Measurements from ENCODE around the gene ITIH4. TPM values are rescaled to one million over a fixed set of nuclear protein-coding genes. Genes with fewer than 3 reads are reported as not detected.

ITIH4 gene
- total and polyA plus RNA-seq, 9 of the 15 experiments (the other 6 are each of a cell fraction or from before 2014, with no cell fraction given), result 0.09 to 0.62 (median 0.20) TPM; not detected in 6

GRCh38 chr3:52816199-52816598 is 14.3 kb downstream of the ITIH4 start:
- peaks cover 0 to 54% of the 10 kb centered on the region in 2 experiments; a peak in 3 of 5 replicates for H3K27me3 ChIP-seq (ENCODE audit: control insufficient read depth in 2 of 2, insufficient read depth in 2 of 2, low read length in 2 of 2)
- no peak overlapping the region for H2AFZ ChIP-seq (ENCODE audit: low read depth, low read length)
- H3K9me3 ChIP-seq (replicated peaks; ENCODE audit: control insufficient read depth, insufficient read depth, low read depth, low read length), result no peaks in the 10 kb centered on the region
- in situ Hi-C loops (cut with MboI), result no loop called here
- no peak overlapping the region for H3K9ac ChIP-seq (ENCODE audit: insufficient read depth in 1 of 2, low read depth in 2 of 2, low read length in 2 of 2)
- no peaks in the 10 kb centered on the region for H3K36me3 ChIP-seq (ENCODE audit: control insufficient read depth, insufficient read depth, low read length)
- 3% methylated on average over 4 of the region's 6 CpGs for WGBS (ENCODE audit: insufficient coverage, low coverage, missing lambda C conversion rate)
- no peak overlapping the region for H3K27ac ChIP-seq (ENCODE audit: extremely low read depth, low read depth, low read length)
- no peaks in the 10 kb centered on the region for H3K9me1 ChIP-seq (ENCODE audit: control insufficient read depth, insufficient read depth, low read length)
- TF ChIP-seq KAT7 (CRISPR knock-in tag; IDR thresholded peaks at IDR 0.05; ENCODE audit: borderline replicate concordance), result no peak
- TF ChIP-seq LARP7 (IDR thresholded peaks at IDR 0.05), result no peak
- TF ChIP-seq PBX2 (CRISPR knock-in tag; IDR thresholded peaks at IDR 0.05; ENCODE audit: low read depth), result no peak
- no peak for TF ChIP-seq PBX2 (tag; conservative IDR thresholded peaks at IDR 0.05; ENCODE audit: low read depth)
- TF ChIP-seq CBX2 (IDR thresholded peaks at IDR 0.05; ENCODE audit: insufficient read depth, low read length, poor library complexity, severe bottlenecking), result no peak
- TF ChIP-seq RNF219 (CRISPR knock-in tag; IDR thresholded peaks at IDR 0.05), result no peak
- TF ChIP-seq ZNF316 (IDR thresholded peaks at IDR 0.05), result no peak
- no peak for TF ChIP-seq U2AF2 (optimal IDR thresholded peaks at IDR 0.05; ENCODE audit: low read depth, low read length)
- no peak for TF ChIP-seq POU5F1 (IDR thresholded peaks at IDR 0.05; ENCODE audit: borderline replicate concordance, low read depth, low read length, partially characterized antibody)
- TF ChIP-seq ETS1 (conservative IDR thresholded peaks at IDR 0.05; ENCODE audit: control insufficient read depth, low read depth, low read length), result no peak
- TF ChIP-seq RBM17 (IDR thresholded peaks at IDR 0.05; ENCODE audit: borderline replicate concordance, low read depth, low read length), result no peak
- no peak for TF ChIP-seq ZNF644 (tag; IDR thresholded peaks at IDR 0.05; ENCODE audit: low read depth)
- TF ChIP-seq MAFG (tag; conservative IDR thresholded peaks at IDR 0.05), result no peak
- TF ChIP-seq CC2D1A (IDR thresholded peaks at IDR 0.05), result no peak
- DNase-seq (ENCODE audit: extremely low read depth in 1 of 4, low spot score in 3 of 4) (no peak), ATAC-seq (no peak), FAIRE-seq (no peak)
- intact Hi-C loops (cut with micrococcal nuclease), result no loop called here
- no peaks in the 10 kb centered on the region for H4K20me1 ChIP-seq (replicated peaks; ENCODE audit: control insufficient read depth, insufficient read depth, low read length)
- no peak overlapping the region for H3K4me2 ChIP-seq (ENCODE audit: insufficient read depth, low read length)
- H3K4me1 ChIP-seq (replicated peaks in 1 of 2; ENCODE audit: control insufficient read depth in 2 of 2, insufficient read depth in 2 of 2, low read length in 2 of 2), result peaks cover 0 to 5% of the 10 kb centered on the region in 2 experiments; a peak in 2 of 5 replicates
- no peaks in the 10 kb centered on the region for H3K79me2 ChIP-seq (ENCODE audit: control insufficient read depth, insufficient read depth, low read length)
- no TSS peak for BruUV-seq (replicated peaks)
- H3K4me3 ChIP-seq, result no peak overlapping the region
- POLR2A ChIA-PET, result interaction anchor here (0.6 kb wide), 2 partner anchors 22 to 48 kb away, joined by 3 to 4 read pairs; no protein-coding TSS in a partner anchor
- CTCF ChIA-PET (ENCODE audit: low intra/inter-chr PET ratio), result no interaction called here

Data from K562 (cell line).